GM23338 (cell line): ENCODE measurements around the gene NFIA. TPM values are rescaled to one million over a fixed set of nuclear protein-coding genes. Genes with fewer than 3 reads are reported as not detected.

Experiments
- ATAC-seq: fragments of 200-7000 bp; cut with Tn5 transposase; 3 replicates; pipeline ENCODE4 v1.9.1; 2020
- DNase-seq: peaks from one replicate; pipeline ENCODE4 v3.0.0-alpha.2; 2015; ENCODE audit warnings: low spot score
- H2AFZ ChIP-seq: fragments of 200-600 bp; sonication (generic); 2 replicates; pipeline ENCODE4 v1.8.0; 2016; ENCODE audit warnings: antibody characterized with exemption, mild to moderate bottlenecking, moderate library complexity
- H3F3A ChIP-seq: fragments of 200-600 bp; sonication (generic); replicated peaks from 2 replicates; pipeline ENCODE4 v1.8.0; 2017; ENCODE audit warnings: antibody characterized with exemption, mixed run types, low read depth
- H3K27ac ChIP-seq: fragments of 200-600 bp; sonication (generic); 2 replicates; pipeline ENCODE4 v1.6.1; 2016; ENCODE audit warnings: low read depth
- H3K27me3 ChIP-seq: fragments of 200-600 bp; sonication (generic); 2 replicates; pipeline ENCODE4 v1.8.0; 2016; ENCODE audit warnings: mild to moderate bottlenecking, mixed run types, moderate library complexity; ENCODE audit not compliant: insufficient read depth
- H3K36me3 ChIP-seq: fragments of 200-600 bp; sonication (generic); 2 replicates; pipeline ENCODE4 v1.8.0; 2016; ENCODE audit warnings: mild to moderate bottlenecking; ENCODE audit not compliant: insufficient read depth
- H3K4me1 ChIP-seq: fragments of 200-600 bp; sonication (generic); 2 replicates; pipeline ENCODE4 v1.8.0; 2016; ENCODE audit warnings: mild to moderate bottlenecking, moderate library complexity; ENCODE audit not compliant: insufficient read depth
- H3K4me2 ChIP-seq: fragments of 200-600 bp; sonication (generic); 2 replicates; pipeline ENCODE4 v1.7.1; 2017; ENCODE audit warnings: mixed run types
- H3K4me3 ChIP-seq: fragments of 200-600 bp; sonication (generic); 2 replicates; pipeline ENCODE4 v1.6.1; 2016; ENCODE audit warnings: mixed run types
- H3K79me2 ChIP-seq: fragments of 200-600 bp; sonication (generic); replicated peaks from 2 replicates; pipeline ENCODE4 v1.8.0; 2017; ENCODE audit warnings: mild to moderate bottlenecking; ENCODE audit not compliant: insufficient read depth
- H3K9me2 ChIP-seq: fragments of 200-600 bp; sonication (generic); 2 replicates; pipeline ENCODE4 v1.8.0; 2017; ENCODE audit not compliant: insufficient read depth
- H4K20me1 ChIP-seq: fragments of 200-600 bp; sonication (generic); replicated peaks from 2 replicates; pipeline ENCODE4 v1.8.0; 2017; ENCODE audit warnings: mild to moderate bottlenecking; ENCODE audit not compliant: insufficient read depth
- H3K27ac Mint-ChIP-seq: 2 replicates; pipeline ENCODE4 v1.8.0; 2020; ENCODE audit warnings: inconsistent platforms, mild to moderate bottlenecking, moderate library complexity, mixed read lengths
- H3K27me3 Mint-ChIP-seq: 3 replicates; pipeline ENCODE4 v1.8.0; 2022; ENCODE audit warnings: low read depth, mild to moderate bottlenecking, moderate library complexity, mixed read lengths, inconsistent platforms; ENCODE audit not compliant: insufficient read depth, poor library complexity
- H3K36me3 Mint-ChIP-seq: 3 replicates; pipeline ENCODE4 v1.8.0; 2021; ENCODE audit warnings: low read depth, mild to moderate bottlenecking, inconsistent platforms, moderate library complexity, mixed read lengths
- H3K4me1 Mint-ChIP-seq: 3 replicates; pipeline ENCODE4 v1.8.0; 2020; ENCODE audit warnings: mild to moderate bottlenecking, inconsistent platforms, mixed read lengths
- H3K4me3 Mint-ChIP-seq: 3 replicates; pipeline ENCODE4 v1.8.0; 2021; ENCODE audit warnings: moderate library complexity, mild to moderate bottlenecking, inconsistent platforms, mixed read lengths
- H3K9me3 Mint-ChIP-seq: 3 replicates; pipeline ENCODE4 v1.8.0; 2020; ENCODE audit warnings: moderate library complexity, mild to moderate bottlenecking, inconsistent platforms, mixed read lengths
- CREB1 ChIP-seq: fragments of 250-450 bp; sonication (Bioruptor Pico); IDR thresholded peaks from 2 replicates; pipeline ENCODE4 v1.5.0; 2020; ENCODE audit warnings: low read depth, mild to moderate bottlenecking, moderate library complexity
- CTCF ChIP-seq, 2 experiments: fragments of 200-600 bp in 1 of 2; sonication (generic) in 1 of 2; conservative IDR thresholded peaks; 2 replicates each; pipeline versions ENCODE4 v1.5.1 to v1.6.1; 2016 to 2017; ENCODE audit warnings: antibody characterized with exemption in 2 of 2, low read depth in 2 of 2, mild to moderate bottlenecking in 2 of 2, moderate library complexity in 1 of 2
- ETS1 ChIP-seq: IDR thresholded peaks from 2 replicates; pipeline ENCODE4 v1.6.1; 2016; ENCODE audit warnings: antibody characterized with exemption
- EZH2 ChIP-seq: fragments of 200-600 bp; sonication (generic); IDR thresholded peaks from one replicate; pipeline ENCODE4 v1.8.0; 2017; ENCODE audit warnings: antibody characterized with exemption, mild to moderate bottlenecking, low read depth; ENCODE audit not compliant: unreplicated experiment
- EZH2phosphoT487 ChIP-seq: fragments of 200-600 bp; sonication (generic); IDR thresholded peaks from one replicate; pipeline ENCODE4 v1.8.1; 2018; ENCODE audit warnings: antibody characterized with exemption; ENCODE audit not compliant: unreplicated experiment
- JUNB ChIP-seq: IDR thresholded peaks from one replicate; pipeline ENCODE4 v1.6.1; 2016; ENCODE audit warnings: antibody characterized with exemption; ENCODE audit not compliant: unreplicated experiment
- NANOG ChIP-seq: IDR thresholded peaks from 2 replicates; pipeline ENCODE4 v1.6.1; 2016; ENCODE audit warnings: antibody characterized with exemption, borderline replicate concordance
- POLR2AphosphoS5 ChIP-seq: IDR thresholded peaks from 2 replicates; pipeline ENCODE4 v1.6.1; 2016; ENCODE audit warnings: antibody characterized with exemption, low read depth
- REST ChIP-seq: IDR thresholded peaks from one replicate; pipeline ENCODE4 v1.6.1; 2018; ENCODE audit warnings: antibody characterized with exemption; ENCODE audit not compliant: unreplicated experiment
- STAT1 ChIP-seq: IDR thresholded peaks from one replicate; pipeline ENCODE4 v1.6.1; 2016; ENCODE audit warnings: antibody characterized with exemption; ENCODE audit not compliant: unreplicated experiment
- ZNF114 ChIP-seq: fragments of 250-450 bp; sonication (Bioruptor Pico); IDR thresholded peaks from 2 replicates; pipeline ENCODE4 v1.5.0; 2020; ENCODE audit warnings: mild to moderate bottlenecking, moderate library complexity
- ZNF331 ChIP-seq: fragments of 250-450 bp; sonication (Bioruptor Pico); IDR thresholded peaks from 2 replicates; pipeline ENCODE4 v1.5.0; 2020; ENCODE audit warnings: low read depth, mild to moderate bottlenecking, moderate library complexity
- ZNF462 ChIP-seq: fragments of 250-450 bp; sonication (Bioruptor Pico); IDR thresholded peaks from 2 replicates; pipeline ENCODE4 v1.5.0; 2020; ENCODE audit warnings: mild to moderate bottlenecking, moderate library complexity
- polyA plus RNA-seq: library from polyadenylated mRNA; unstranded; fragments of >200 nt; fragmentation: Nextera tagmentation; extraction: Ambion mirVana; gene quantifications from 2 replicates; pipeline ENCODE4 v1.2.1, GENCODE V29; 2016
- total RNA-seq: library from RNA; depleted of rRNA; stranded (reverse); fragments of >200 nt; shearing (Covaris generic); gene quantifications from 2 replicates; pipeline ENCODE4 v1.2.3, GENCODE V29; 2014

The NFIA gene
- total and polyA plus RNA-seq, 2 experiments from 2014 or later = 0.97 to 2.3 TPM

- H3K4me2 ChIP-seq = no peak overlapping the region
- no peaks in the 10 kb centered on the region for H3K36me3 ChIP-seq
- Mint-ChIP-seq H3K27ac (no peak overlapping the region), H3K4me1 (peaks cover 27% of the 10 kb centered on the region), H3K36me3 (no peaks in the 10 kb centered on the region), H3K4me3 (no peak overlapping the region), H3K27me3 (peaks cover 4% of the 10 kb centered on the region), H3K9me3 (no peaks in the 10 kb centered on the region; the same call in 2 of the 3 replicates)
- H2AFZ ChIP-seq = no peak overlapping the region
- DNase-seq = no peak
- H3F3A ChIP-seq = no peaks in the 10 kb centered on the region
- no peak for ATAC-seq
- no peak overlapping the region for H3K4me3 ChIP-seq
- no peak for TF ChIP-seq EZH2phosphoT487
- TF ChIP-seq ETS1 = no peak
- TF ChIP-seq NANOG = no peak
- TF ChIP-seq JUNB = no peak
- TF ChIP-seq CTCF (conservative IDR thresholded peaks at IDR 0.05; ENCODE audit: low read depth in 2 of 2) = no peak
- TF ChIP-seq REST = no peak
- no peak for TF ChIP-seq STAT1
- no peak for TF ChIP-seq ZNF462 (CRISPR knock-in tag)
- no peak for TF ChIP-seq ZNF114 (CRISPR knock-in tag)
- TF ChIP-seq POLR2AphosphoS5 = no peak
- no peak for TF ChIP-seq EZH2
- TF ChIP-seq ZNF331 (CRISPR knock-in tag) = no peak
- TF ChIP-seq CREB1 = no peak
- no peaks in the 10 kb centered on the region for H4K20me1 ChIP-seq
- no peak overlapping the region for H3K27ac ChIP-seq
- H3K4me1 ChIP-seq = peaks cover 17% of the 10 kb centered on the region
- H3K79me2 ChIP-seq = no peaks in the 10 kb centered on the region
- no peaks in the 10 kb centered on the region for H3K27me3 ChIP-seq
- no peaks in the 10 kb centered on the region for H3K9me2 ChIP-seq
These were observed 182.5 kb downstream of the NFIA start for GRCh38 chr1:61264825-61265242.
